K562 (cell line): ENCODE results near the gene PRR36. TPM values are rescaled to one million over a fixed set of nuclear protein-coding genes. Genes with fewer than 3 reads are reported as not detected.

Source experiments
- ATAC-seq: fragments of 200-7000 bp; cut with Tn5 transposase; 3 replicates; pipeline ENCODE4 v1.9.1; 2020; ENCODE audit warnings: moderate library complexity
- BruUV-seq: library from RNA; stranded (reverse); fragments of 400-500 nt; replicated peaks from 2 replicates; lab custom pipeline; 2021; lab: Mats Ljungman, UMichigan
- CTCF ChIA-PET: fragments of 300-600 bp; formaldehyde crosslinking; extraction: SDS; loops from one replicate; lab custom pipeline; 2021; ENCODE audit warnings: low intra/inter-chr PET ratio; lab: Yijun Ruan, JAX
- POLR2A ChIA-PET: fragments of 300-600, 350-650 bp; sonication (Branson Sonifier 250); formaldehyde crosslinking; extraction: SDS; loops from one replicate; lab custom pipeline; 2021; ENCODE audit warnings: antibody characterized with exemption, inconsistent platforms; lab: Yijun Ruan, JAX
- DNase-seq, 4 experiments: peaks; one replicate each; pipeline versions ENCODE4 v3.0.0 to v3.0.0-alpha.2; 2011 to 2018; ENCODE audit warnings: low spot score in 3 of 4, mixed read lengths in 3 of 4; ENCODE audit errors: extremely low read depth in 1 of 4
- FAIRE-seq: peaks from 2 replicates; lab custom pipeline; 2011; peaks lifted over from hg19 to GRCh38; lab: Jason Lieb, UNC
- H2AFZ ChIP-seq: 2 replicates; pipeline ENCODE4 v1.6.0; 2011; ENCODE audit warnings: low read depth, low read length, control low read depth, inconsistent platforms
- H3K27ac ChIP-seq: fragments of 200-600 bp; 3 replicates; pipeline ENCODE4 v1.8.0; 2011; ENCODE audit warnings: low read depth, mild to moderate bottlenecking, control low read depth, inconsistent platforms, low read length, moderate library complexity, mixed read lengths; ENCODE audit errors: extremely low read depth
- H3K27me3 ChIP-seq, 2 experiments: fragments of 300-600 bp in 1 of 2; 2 replicates in 1 of 2; 3 replicates in 1 of 2; pipeline versions ENCODE4 v1.6.0 to v1.8.0; 2011; ENCODE audit warnings: inconsistent platforms in 2 of 2, low read length in 2 of 2, mild to moderate bottlenecking in 1 of 2, mixed read lengths in 1 of 2, moderate library complexity in 1 of 2; ENCODE audit not compliant: control insufficient read depth in 2 of 2, insufficient read depth in 2 of 2
- H3K36me3 ChIP-seq: fragments of 300-600 bp; 3 replicates; pipeline ENCODE4 v1.8.0; 2011; ENCODE audit warnings: mild to moderate bottlenecking, low read length, inconsistent platforms; ENCODE audit not compliant: control insufficient read depth, insufficient read depth
- H3K4me1 ChIP-seq, 2 experiments: fragments of 200-600 bp in 1 of 2; replicated peaks in 1 of 2; 2 replicates in 1 of 2; 3 replicates in 1 of 2; pipeline versions ENCODE4 v1.5.1 to v1.8.0; 2011; ENCODE audit warnings: inconsistent platforms in 2 of 2, low read length in 2 of 2, mild to moderate bottlenecking in 1 of 2, mixed read lengths in 1 of 2, moderate library complexity in 1 of 2; ENCODE audit not compliant: control insufficient read depth in 2 of 2, insufficient read depth in 2 of 2
- H3K4me2 ChIP-seq: 2 replicates; pipeline ENCODE4 v1.6.1; 2011; ENCODE audit warnings: low read length, control low read depth, inconsistent platforms, mixed read lengths; ENCODE audit not compliant: insufficient read depth
- H3K4me3 ChIP-seq: fragments of 200-600 bp; sonication (generic), shearing (Covaris generic); 2 replicates; pipeline ENCODE4 v1.5.1; 2016; ENCODE audit warnings: control low read depth, inconsistent platforms
- H3K79me2 ChIP-seq: fragments of 200-600 bp; 3 replicates; pipeline ENCODE4 v1.8.0; 2011; ENCODE audit warnings: low read length, inconsistent platforms; ENCODE audit not compliant: control insufficient read depth, insufficient read depth
- H3K9ac ChIP-seq, 2 experiments: 2 replicates each; pipeline versions ENCODE4 v1.6.0 to v1.6.1; 2011; ENCODE audit warnings: low read depth in 2 of 2, low read length in 2 of 2, control low read depth in 1 of 2, inconsistent platforms in 1 of 2, mild to moderate bottlenecking in 1 of 2, mixed read lengths in 1 of 2; ENCODE audit not compliant: insufficient read depth in 1 of 2
- H3K9me1 ChIP-seq: one replicate; pipeline ENCODE4 v1.6.0; 2011; ENCODE audit warnings: inconsistent platforms, mild to moderate bottlenecking, low read length, moderate library complexity; ENCODE audit not compliant: control insufficient read depth, insufficient read depth
- H3K9me3 ChIP-seq: replicated peaks from 2 replicates; pipeline ENCODE4 v1.5.1; 2011; ENCODE audit warnings: low read depth, low read length, inconsistent platforms; ENCODE audit not compliant: control insufficient read depth, insufficient read depth
- H4K20me1 ChIP-seq: replicated peaks from 2 replicates; pipeline ENCODE4 v1.6.1; 2011; ENCODE audit warnings: low read length, inconsistent platforms, mixed read lengths; ENCODE audit not compliant: control insufficient read depth, insufficient read depth
- BHLHE40 ChIP-seq: IDR thresholded peaks from 2 replicates; pipeline ENCODE4 v1.6.1; 2011; ENCODE audit warnings: low read length, improper control_type of control experiment
- CTBP1 ChIP-seq: fragments of 450-650 bp; IDR thresholded peaks from 2 replicates; pipeline ENCODE4 v1.6.1; 2016; ENCODE audit warnings: borderline replicate concordance
- MCM5 ChIP-seq: fragments of 450-650 bp; IDR thresholded peaks from 2 replicates; pipeline ENCODE4 v1.6.1; 2016; ENCODE audit warnings: low read depth
- RBFOX2 ChIP-seq: fragments of 200-400 bp; formaldehyde crosslinking; IDR thresholded peaks from 2 replicates; pipeline ENCODE4 v1.6.1; 2017; ENCODE audit warnings: low read depth, mild to moderate bottlenecking, low read length, moderate library complexity
- RBM39 ChIP-seq: fragments of 200-400 bp; formaldehyde crosslinking; optimal IDR thresholded peaks from 2 replicates; pipeline ENCODE3; 2018; ENCODE audit warnings: low read depth, low read length
- TARDBP ChIP-seq: fragments of 450-650 bp; IDR thresholded peaks from 2 replicates; pipeline ENCODE4 v1.6.1; 2016
- ZFX ChIP-seq: sonication (generic); formaldehyde crosslinking; IDR thresholded peaks from 2 replicates; pipeline ENCODE4 v1.8.0; 2022; ENCODE audit warnings: mild to moderate bottlenecking, missing genetic modification reagents, moderate library complexity
- ZNF263 ChIP-seq: sonication (generic); formaldehyde crosslinking; IDR thresholded peaks from 2 replicates; pipeline ENCODE4 v1.8.0; 2022; ENCODE audit warnings: mild to moderate bottlenecking, missing genetic modification reagents, borderline replicate concordance
- WGBS: fragments of 100-300 bp; shearing (Covaris generic); methylation state at CpG from one replicate; pipeline ENCODE4 v1.1.6; 2016; ENCODE audit warnings: low coverage, mixed read lengths; ENCODE audit not compliant: insufficient coverage; ENCODE audit errors: missing lambda C conversion rate; 5-methylcytosine and 5-hydroxymethylcytosine counted together
- in situ Hi-C: fragments of 300-500 bp; cut with MboI; formaldehyde crosslinking; loops from 4 replicates; pipeline ENCODE4 v1.15.0; 2018; ENCODE audit warnings: inconsistent platforms, mixed read lengths
- intact Hi-C: fragments of 100-400 bp; cut with micrococcal nuclease; formaldehyde crosslinking; loops from 2 replicates; pipeline ENCODE4 v1.14.2; 2022
- polyA plus RNA-seq, 8 experiments: library from polyadenylated mRNA; depleted of rRNA in 4 of 8; stranded (reverse) in 5 of 8; unstranded in 3 of 8; fragments of >200 nt; fragmentation: Nextera tagmentation in 2 of 8; fragmentation: Illumina TruSeq in 1 of 8; extraction: Ambion mirVana in 2 of 8; extraction: Trizol in 1 of 8; gene quantifications; 2 replicates each; pipeline versions ENCODE4 v1.2.1 to v1.2.3, GENCODE V29; 2011 to 2014; ENCODE audit warnings: inconsistent platforms in 1 of 8, missing spikeins in 1 of 8
- total RNA-seq, 7 experiments: library from RNA; depleted of rRNA in 6 of 7; stranded (reverse); fragments of >200 nt in 6 of 7; fragmentation: Illumina TruSeq in 2 of 7; extraction: Trizol in 2 of 7; gene quantifications; 2 replicates each; pipeline versions ENCODE4 v1.2.1 to v1.2.3, GENCODE V29; 2011 to 2021; ENCODE audit warnings: low replicate concordance in 1 of 7

The PRR36 gene
- total and polyA plus RNA-seq, 9 of the 15 experiments (the other 6 are each of a cell fraction or from before 2014, with no cell fraction given), result 0.05 to 0.42 (median 0.06) TPM; not detected in 6

DNA sequence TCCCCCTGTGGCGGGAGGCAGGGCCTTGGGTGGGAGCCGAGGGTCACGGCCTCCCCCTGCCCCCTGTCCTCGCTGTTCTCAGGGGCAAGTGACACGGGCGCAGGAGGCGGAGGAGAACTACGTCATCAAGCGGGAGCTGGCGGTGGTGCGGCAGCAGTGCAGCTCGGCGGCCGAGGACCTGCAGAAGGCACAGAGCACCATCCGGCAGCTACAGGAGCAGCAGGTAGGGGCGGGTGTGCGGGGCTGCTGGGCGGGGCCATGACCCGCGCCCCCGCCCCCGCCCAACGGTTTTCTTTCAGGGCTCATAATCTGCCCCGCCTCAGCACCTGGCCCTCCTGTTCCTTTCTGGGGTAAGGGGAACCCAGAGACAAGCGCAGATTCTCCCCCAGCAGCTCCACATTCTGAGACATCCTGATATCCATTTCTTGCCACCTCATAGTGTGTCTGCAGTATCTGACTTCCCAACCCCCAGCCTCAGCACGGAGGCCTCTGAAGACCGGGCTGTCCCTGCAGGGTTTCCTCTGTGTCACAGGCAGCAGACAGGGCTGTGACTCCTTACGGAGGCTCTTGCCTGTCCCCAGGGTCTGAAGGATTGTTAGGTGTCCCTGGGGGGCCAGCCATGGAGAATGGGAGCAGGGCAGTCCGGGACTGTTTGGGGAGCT is 15.9 kb downstream of the PRR36 start (continued):
- peak; percentile 53 for TF ChIP-seq RBFOX2
- TF ChIP-seq CTBP1, result peak; percentile 47; the same call in 1 of the 2 replicates
- 0 out of 2 replicates have a peak, but pooled peaks have one; percentile 27 for TF ChIP-seq BHLHE40
- no peak for TF ChIP-seq RBM39
- peak; percentile 37 for TF ChIP-seq ZFX (CRISPR knock-in tag)
- peak; percentile 87 for TF ChIP-seq ZNF263 (CRISPR knock-in tag)
- TF ChIP-seq TARDBP, result no peak

DNA sequence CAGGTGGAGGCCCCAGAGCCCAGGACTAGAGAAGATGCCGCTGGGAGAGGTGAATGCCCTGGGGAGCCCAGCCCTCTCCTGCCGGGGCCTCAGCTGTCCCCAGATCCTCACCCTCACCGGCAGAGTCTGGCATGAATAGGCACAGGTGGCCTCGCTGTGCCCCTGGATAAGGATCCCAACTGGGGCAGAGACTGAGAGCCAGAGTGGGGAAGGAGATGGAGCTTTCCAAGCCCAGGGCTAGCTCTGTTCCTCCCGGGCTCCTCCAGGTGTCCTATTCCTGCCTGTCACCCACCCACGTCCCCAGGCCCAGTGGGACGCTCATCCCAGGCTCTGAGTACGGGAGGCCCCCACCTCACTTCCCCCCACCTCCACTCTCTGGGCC is 16.5 kb downstream of the PRR36 start:
- H3K9ac ChIP-seq, result peak overlapping the region; percentile 59 to 88; a peak in 3 of 4 replicates
- no peaks in the 10 kb centered on the region for H3K27me3 ChIP-seq
- H3K79me2 ChIP-seq, result no peaks in the 10 kb centered on the region
- no peaks in the 10 kb centered on the region for H3K36me3 ChIP-seq
- POLR2A ChIA-PET, result interaction anchor here (0.7 to 2.9 kb wide), 6 partner anchors 11 to 27 kb away, joined by 3 to 14 read pairs (median 4); no protein-coding TSS in a partner anchor
- no TSS peak for BruUV-seq
- H2AFZ ChIP-seq, result peak overlapping the region; percentile 97
- FAIRE-seq, result no peak
- intact Hi-C loops, result no loop called here
- TF ChIP-seq MCM5, result no peak
- TF ChIP-seq, all 486 proteins: peak for 0
- H3K9me1 ChIP-seq, result peaks cover 6% of the 10 kb centered on the region
- H3K4me1 ChIP-seq, result peaks cover 24 to 79% of the 10 kb centered on the region in 2 experiments
- DNase-seq (no peak), ATAC-seq (no peak)
- H3K4me2 ChIP-seq, result peak overlapping the region; percentile 74
- peaks cover 4% of the 10 kb centered on the region; the same call in 1 of the 2 replicates for H4K20me1 ChIP-seq
- 58% methylated on average over 8 of the region's 8 CpGs for WGBS
- peak overlapping the region; percentile 24 for H3K4me3 ChIP-seq
- peak overlapping the region; percentile 66; the same call in 2 of the 3 replicates for H3K27ac ChIP-seq
- in situ Hi-C loops, result no loop called here
- no peaks in the 10 kb centered on the region for H3K9me3 ChIP-seq
- CTCF ChIA-PET, result interaction anchor here (0.6 kb wide), 1 partner anchor 144 kb away, joined by 4 read pairs; no protein-coding TSS in a partner anchor
